ENCODE results near the gene DAPK3.

Gene DAPK3

GRCh38 chr19:3970808-3971598 is at the start of gene DAPK3:
Gene DAPK3, minus strand, starts transcription at chr19:3971099. Its CDS starts 1,364 bp downstream, at chr19:3969735.
- H3K9me3 ChIP-seq (ENCODE audit: insufficient read depth, low read depth, low read length): no peaks in the 10 kb centered on the region
- H3K36me3 ChIP-seq (ENCODE audit: insufficient read depth, low read length): peaks cover 10% of the 10 kb centered on the region; the same call in 1 of the 2 replicates
- peaks cover 38% of the 10 kb centered on the region for H4K20me1 ChIP-seq (ENCODE audit: insufficient read depth, low read length, poor library complexity, severe bottlenecking)
- peak within 1 kb of the TSS; percentile 95 for H3K4me3 ChIP-seq (ENCODE audit: low read length, poor library complexity, severe bottlenecking)
- H2AFZ ChIP-seq (ENCODE audit: low read length): 0 out of 2 replicates have a peak within 1 kb of the TSS, but pooled peaks have one; percentile 56
- TF ChIP-seq EZH2phosphoT487 (IDR thresholded peaks at IDR 0.05; ENCODE audit: borderline replicate concordance) (no peak), CTCF (conservative IDR thresholded peaks at IDR 0.05; ENCODE audit: low read length) (no peak)
- H3K4me1 ChIP-seq (ENCODE audit: insufficient read depth, low read length, poor library complexity, severe bottlenecking): peaks cover 20% of the 10 kb centered on the region
- peaks cover 3% of the 10 kb centered on the region; the same call in 1 of the 2 replicates for H3F3A ChIP-seq (ENCODE audit: low read depth)
- peak within 1 kb of the TSS; percentile 89 for H3K4me2 ChIP-seq (ENCODE audit: low read depth, low read length, poor library complexity, severe bottlenecking)
- peak within 1 kb of the TSS; percentile 91 for H3K9ac ChIP-seq (ENCODE audit: low read depth, low read length, poor library complexity, severe bottlenecking)
- H3K79me2 ChIP-seq (ENCODE audit: insufficient read depth, low read length): peaks cover 32% of the 10 kb centered on the region
- H3K9me2 ChIP-seq (replicated peaks; ENCODE audit: low read depth, low read length): no peaks in the 10 kb centered on the region
- H3K27me3 ChIP-seq (ENCODE audit: insufficient read depth, low read length, poor library complexity, severe bottlenecking): no peaks in the 10 kb centered on the region

- no peak for TF ChIP-seq CTCF (conservative IDR thresholded peaks at IDR 0.05; ENCODE audit: low read length)
- TF ChIP-seq EZH2phosphoT487 (IDR thresholded peaks at IDR 0.05; ENCODE audit: borderline replicate concordance): no peak
- H3K79me2 ChIP-seq (ENCODE audit: insufficient read depth, low read length): peaks cover 49% of the 10 kb centered on the region; the same call in 1 of the 2 replicates
Measured at GRCh38 chr19:4019578-4019977, 48.7 kb upstream of the DAPK3 start.

GRCh38 chr19:4018775-4019504 is 48.0 kb upstream of the DAPK3 start:
- TF ChIP-seq CTCF (conservative IDR thresholded peaks at IDR 0.05; ENCODE audit: low read length) (no peak), EZH2phosphoT487 (IDR thresholded peaks at IDR 0.05; ENCODE audit: borderline replicate concordance) (no peak)
- Histone ChIP-seq H3K4me2 (ENCODE audit: low read depth, low read length, poor library complexity, severe bottlenecking) (no peak overlapping the region), H3K36me3 (ENCODE audit: insufficient read depth, low read length) (peaks cover 7% of the 10 kb centered on the region; the same call in 1 of the 2 replicates), H2AFZ (ENCODE audit: low read length) (no peak overlapping the region), H3K9me2 (replicated peaks; ENCODE audit: low read depth, low read length) (no peaks in the 10 kb centered on the region), H3K9me3 (ENCODE audit: insufficient read depth, low read depth, low read length) (no peaks in the 10 kb centered on the region), H3K4me1 (ENCODE audit: insufficient read depth, low read length, poor library complexity, severe bottlenecking) (no peaks in the 10 kb centered on the region), H3K4me3 (ENCODE audit: low read length, poor library complexity, severe bottlenecking) (no peak overlapping the region), H3K9ac (ENCODE audit: low read depth, low read length, poor library complexity, severe bottlenecking) (no peak overlapping the region), H4K20me1 (ENCODE audit: insufficient read depth, low read length, poor library complexity, severe bottlenecking) (peaks cover 14% of the 10 kb centered on the region), H3K79me2 (ENCODE audit: insufficient read depth, low read length) (peaks cover 55% of the 10 kb centered on the region; the same call in 1 of the 2 replicates), H3K27me3 (ENCODE audit: insufficient read depth, low read length, poor library complexity, severe bottlenecking) (no peaks in the 10 kb centered on the region), H3F3A (ENCODE audit: low read depth) (no peaks in the 10 kb centered on the region)

More at GRCh38 chr19:4019578-4019977, 48.7 kb upstream of the DAPK3 start:
- H3K9ac ChIP-seq (ENCODE audit: low read depth, low read length, poor library complexity, severe bottlenecking): no peak overlapping the region
- H3K4me3 ChIP-seq (ENCODE audit: low read length, poor library complexity, severe bottlenecking): no peak overlapping the region
- H3K9me3 ChIP-seq (ENCODE audit: insufficient read depth, low read depth, low read length): no peaks in the 10 kb centered on the region
- H3K36me3 ChIP-seq (ENCODE audit: insufficient read depth, low read length): peaks cover 10% of the 10 kb centered on the region; the same call in 1 of the 2 replicates
- H3K9me2 ChIP-seq (replicated peaks; ENCODE audit: low read depth, low read length): no peaks in the 10 kb centered on the region
- H3K4me2 ChIP-seq (ENCODE audit: low read depth, low read length, poor library complexity, severe bottlenecking): no peak overlapping the region
- no peaks in the 10 kb centered on the region for H3K4me1 ChIP-seq (ENCODE audit: insufficient read depth, low read length, poor library complexity, severe bottlenecking)
- H2AFZ ChIP-seq (ENCODE audit: low read length): no peak overlapping the region
- no peaks in the 10 kb centered on the region for H3K27me3 ChIP-seq (ENCODE audit: insufficient read depth, low read length, poor library complexity, severe bottlenecking)
- H4K20me1 ChIP-seq (ENCODE audit: insufficient read depth, low read length, poor library complexity, severe bottlenecking): peaks cover 12% of the 10 kb centered on the region
- no peaks in the 10 kb centered on the region for H3F3A ChIP-seq (ENCODE audit: low read depth)

Measured in Loucy (cell line).